ENCODE data around the gene NR2F2. TPM values are rescaled to one million over a fixed set of nuclear protein-coding genes. Genes with fewer than 3 reads are reported as not detected.
A peak's percentile ranks its signal among the peaks of the same experiment; 100 is the strongest.

The NR2F2 gene
- total and polyA plus RNA-seq, 2 of the 13 experiments (the other 11 are each of a cell fraction or from before 2014, with no cell fraction given) = 3.5 to 4.7 TPM

DNA sequence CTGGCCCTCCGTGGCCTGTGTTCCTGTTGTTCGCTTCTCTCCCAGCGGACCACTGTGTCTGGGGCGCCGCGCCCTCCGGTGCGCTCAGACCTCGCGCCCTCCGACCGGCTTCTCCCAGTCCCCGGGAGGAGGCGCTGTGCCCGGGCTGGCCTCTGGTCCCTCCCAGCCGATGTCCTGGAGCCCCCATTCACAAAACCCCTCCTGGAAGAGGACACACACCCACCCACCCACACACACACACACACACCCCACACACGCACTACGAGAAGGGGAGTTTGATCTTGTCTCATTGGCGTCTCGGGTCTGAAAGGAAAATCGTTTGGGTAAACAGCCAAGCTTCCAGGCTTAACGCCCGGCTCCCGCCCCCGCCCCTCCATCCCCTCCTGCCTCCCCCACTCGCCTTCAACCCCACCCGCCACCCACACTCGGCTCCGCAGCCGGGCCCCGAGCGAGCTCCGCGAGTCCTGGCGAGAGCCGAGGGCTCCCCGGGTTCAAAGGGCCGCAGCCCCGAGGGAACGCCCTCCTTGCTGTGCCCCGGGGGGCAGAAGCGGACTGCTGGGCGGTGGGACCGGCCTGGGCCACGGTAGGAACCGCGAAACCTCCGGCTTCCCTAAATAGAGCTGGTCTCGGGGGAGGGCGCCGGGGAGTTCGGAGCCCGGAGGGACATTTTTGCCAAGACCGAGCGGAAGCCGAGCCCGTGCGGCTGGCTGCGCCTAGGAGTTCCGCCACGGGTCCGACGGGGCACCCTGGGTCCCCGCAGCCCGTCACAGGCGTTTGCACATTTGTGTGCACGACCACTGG, 23.6 kb downstream of the NR2F2 start (continued):
- TF ChIP-seq PHF5A (CRISPR knock-in tag; IDR thresholded peaks at IDR 0.05; ENCODE audit: low read depth, unreplicated experiment) (no peak), NFE2L1 (CRISPR knock-in tag; IDR thresholded peaks at IDR 0.05; ENCODE audit: borderline replicate concordance) (no peak), MLXIP (CRISPR knock-in tag; IDR thresholded peaks at IDR 0.05; ENCODE audit: borderline replicate concordance) (no peak), NCOA2 (CRISPR knock-in tag; IDR thresholded peaks at IDR 0.05) (no peak), ZSCAN25 (CRISPR knock-in tag; IDR thresholded peaks at IDR 0.05) (no peak), GTF3A (CRISPR knock-in tag; conservative IDR thresholded peaks at IDR 0.05) (no peak), SETDB1 (CRISPR knock-in tag; IDR thresholded peaks at IDR 0.05; ENCODE audit: borderline replicate concordance) (no peak), FOXC1 (CRISPR knock-in tag; IDR thresholded peaks at IDR 0.05; ENCODE audit: borderline replicate concordance) (0 out of 2 replicates have a peak, but pooled peaks have one; percentile 44), LBX2 (CRISPR knock-in tag; IDR thresholded peaks at IDR 0.05; ENCODE audit: borderline replicate concordance) (no peak), ZBTB33 (CRISPR knock-in tag; IDR thresholded peaks at IDR 0.05) (peak; percentile 100), ZNF567 (CRISPR knock-in tag; IDR thresholded peaks at IDR 0.05; ENCODE audit: borderline replicate concordance) (no peak), NKX3-1 (CRISPR knock-in tag; IDR thresholded peaks at IDR 0.05) (no peak), ZBTB34 (CRISPR knock-in tag; IDR thresholded peaks at IDR 0.05) (no peak), ZNF780A (CRISPR knock-in tag; IDR thresholded peaks at IDR 0.05) (no peak), ZNF234 (CRISPR knock-in tag; conservative IDR thresholded peaks at IDR 0.05) (0 out of 2 replicates have a peak, but pooled peaks have one; percentile 34), UBTF (CRISPR knock-in tag; IDR thresholded peaks at IDR 0.05) (peak; percentile 90), HNRNPUL1 (IDR thresholded peaks at IDR 0.05; ENCODE audit: low read depth, low read length) (no peak), SAP130 (CRISPR knock-in tag; IDR thresholded peaks at IDR 0.05; ENCODE audit: low read depth) (0 out of 2 replicates have a peak, but pooled peaks have one; percentile 20), ZSCAN22 (CRISPR knock-in tag; IDR thresholded peaks at IDR 0.05) (no peak), DR1 (CRISPR knock-in tag; IDR thresholded peaks at IDR 0.05) (no peak)
